ENCODE measurements around the gene NAB2.

NAB2 gene

DNA sequence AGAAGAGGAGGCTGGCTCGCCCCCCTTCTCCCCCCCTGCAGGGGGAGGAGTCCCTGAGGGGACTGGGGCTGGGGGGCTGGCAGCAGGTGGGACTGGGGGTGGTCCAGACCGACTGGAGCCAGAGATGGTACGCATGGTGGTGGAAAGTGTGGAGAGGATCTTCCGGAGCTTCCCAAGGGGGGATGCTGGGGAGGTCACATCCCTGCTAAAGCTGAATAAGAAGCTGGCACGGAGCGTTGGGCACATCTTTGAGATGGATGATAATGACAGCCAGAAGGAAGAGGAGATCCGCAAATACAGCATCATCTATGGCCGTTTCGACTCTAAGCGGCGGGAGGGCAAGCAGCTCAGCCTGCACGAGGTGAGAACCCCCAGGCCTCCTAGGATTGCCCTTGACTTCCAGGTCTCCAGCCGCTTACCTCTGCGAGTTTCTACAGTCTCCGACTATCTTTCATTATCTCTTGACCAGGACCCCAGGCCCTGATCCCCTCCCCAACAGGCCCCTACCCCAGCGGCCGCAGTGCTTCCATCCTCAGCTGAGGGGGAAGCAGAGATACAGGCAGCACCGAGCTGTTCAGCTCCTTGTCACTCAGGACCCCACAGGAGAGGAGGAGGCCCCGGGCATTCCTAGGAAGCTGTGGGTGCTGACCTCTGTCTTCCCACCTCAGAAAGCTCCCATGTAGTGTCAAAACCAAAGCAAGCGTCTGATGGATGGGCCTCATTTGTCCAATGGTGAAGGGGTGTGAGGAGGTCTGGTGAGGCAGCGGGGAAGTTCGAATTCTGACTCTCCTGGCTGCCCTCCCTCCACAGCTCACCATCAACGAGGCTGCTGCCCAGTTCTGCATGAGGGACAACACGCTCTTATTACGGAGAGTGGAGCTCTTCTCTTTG is 3.0 kb downstream of the NAB2 start:
- no peak for TF ChIP-seq POLR2AphosphoS5 (IDR thresholded peaks at IDR 0.05; ENCODE audit: low read depth, low read length)
- no peak for TF ChIP-seq SIN3A (IDR thresholded peaks at IDR 0.05; ENCODE audit: borderline replicate concordance, insufficient read depth, low read length)
- TF ChIP-seq, protein P1, sequence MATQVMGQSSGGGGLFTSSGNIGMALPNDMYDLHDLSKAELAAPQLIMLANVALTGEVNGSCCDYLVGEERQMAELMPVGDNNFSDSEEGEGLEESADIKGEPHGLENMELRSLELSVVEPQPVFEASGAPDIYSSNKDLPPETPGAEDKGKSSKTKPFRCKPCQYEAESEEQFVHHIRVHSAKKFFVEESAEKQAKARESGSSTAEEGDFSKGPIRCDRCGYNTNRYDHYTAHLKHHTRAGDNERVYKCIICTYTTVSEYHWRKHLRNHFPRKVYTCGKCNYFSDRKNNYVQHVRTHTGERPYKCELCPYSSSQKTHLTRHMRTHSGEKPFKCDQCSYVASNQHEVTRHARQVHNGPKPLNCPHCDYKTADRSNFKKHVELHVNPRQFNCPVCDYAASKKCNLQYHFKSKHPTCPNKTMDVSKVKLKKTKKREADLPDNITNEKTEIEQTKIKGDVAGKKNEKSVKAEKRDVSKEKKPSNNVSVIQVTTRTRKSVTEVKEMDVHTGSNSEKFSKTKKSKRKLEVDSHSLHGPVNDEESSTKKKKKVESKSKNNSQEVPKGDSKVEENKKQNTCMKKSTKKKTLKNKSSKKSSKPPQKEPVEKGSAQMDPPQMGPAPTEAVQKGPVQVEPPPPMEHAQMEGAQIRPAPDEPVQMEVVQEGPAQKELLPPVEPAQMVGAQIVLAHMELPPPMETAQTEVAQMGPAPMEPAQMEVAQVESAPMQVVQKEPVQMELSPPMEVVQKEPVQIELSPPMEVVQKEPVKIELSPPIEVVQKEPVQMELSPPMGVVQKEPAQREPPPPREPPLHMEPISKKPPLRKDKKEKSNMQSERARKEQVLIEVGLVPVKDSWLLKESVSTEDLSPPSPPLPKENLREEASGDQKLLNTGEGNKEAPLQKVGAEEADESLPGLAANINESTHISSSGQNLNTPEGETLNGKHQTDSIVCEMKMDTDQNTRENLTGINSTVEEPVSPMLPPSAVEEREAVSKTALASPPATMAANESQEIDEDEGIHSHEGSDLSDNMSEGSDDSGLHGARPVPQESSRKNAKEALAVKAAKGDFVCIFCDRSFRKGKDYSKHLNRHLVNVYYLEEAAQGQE (IDR thresholded peaks at IDR 0.05; ENCODE audit: insufficient read depth in 1 of 2, low read depth in 2 of 2, low read length in 2 of 2): no peak
- TF ChIP-seq FOXP2 (optimal IDR thresholded peaks at IDR 0.05; ENCODE audit: borderline replicate concordance, extremely low read depth, extremely low read length, insufficient read depth): no peak
- TF ChIP-seq TAF1 (IDR thresholded peaks at IDR 0.05; ENCODE audit: borderline replicate concordance, insufficient read depth, low read length): no peak

GRCh38 chr12:57092529-57092862 is 3.6 kb downstream of the NAB2 start:
- TF ChIP-seq SIN3A (IDR thresholded peaks at IDR 0.05; ENCODE audit: borderline replicate concordance, insufficient read depth, low read length) (no peak), TAF1 (IDR thresholded peaks at IDR 0.05; ENCODE audit: borderline replicate concordance, insufficient read depth, low read length) (no peak)

DNA sequence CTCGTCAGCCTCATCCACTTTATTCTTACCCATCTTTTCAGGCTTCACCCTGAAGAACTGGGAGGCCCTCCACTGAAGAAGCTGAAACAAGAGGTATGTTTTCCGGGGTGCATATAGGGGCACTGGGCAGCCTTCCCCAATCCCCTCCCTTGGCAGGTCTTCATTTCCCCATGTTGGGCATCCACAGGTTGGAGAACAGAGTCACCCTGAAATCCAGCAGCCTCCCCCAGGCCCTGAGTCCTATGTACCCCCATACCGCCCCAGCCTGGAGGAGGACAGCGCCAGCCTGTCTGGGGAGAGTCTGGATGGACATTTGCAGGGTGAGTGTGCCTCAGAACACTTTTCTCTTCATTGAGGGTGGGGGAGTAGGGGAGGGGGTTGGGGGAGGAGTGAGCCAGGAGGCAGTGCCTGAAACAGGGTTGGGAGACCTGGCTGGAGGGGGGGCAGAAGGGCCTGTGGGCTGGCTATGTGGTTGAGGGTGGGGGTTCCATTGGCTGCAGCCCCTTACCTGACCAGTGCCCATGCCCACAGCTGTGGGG is 4.0 kb downstream of the NAB2 start:
- TF ChIP-seq POLR2AphosphoS5 (IDR thresholded peaks at IDR 0.05; ENCODE audit: low read depth, low read length) (no peak), FOXP2 (optimal IDR thresholded peaks at IDR 0.05; ENCODE audit: borderline replicate concordance, extremely low read depth, extremely low read length, insufficient read depth) (no peak), SIN3A (IDR thresholded peaks at IDR 0.05; ENCODE audit: borderline replicate concordance, insufficient read depth, low read length) (no peak), TAF1 (IDR thresholded peaks at IDR 0.05; ENCODE audit: borderline replicate concordance, insufficient read depth, low read length) (no peak)
- TF ChIP-seq, protein P1 (IDR thresholded peaks at IDR 0.05; ENCODE audit: insufficient read depth in 1 of 2, low read depth in 2 of 2, low read length in 2 of 2): no peak

DNA sequence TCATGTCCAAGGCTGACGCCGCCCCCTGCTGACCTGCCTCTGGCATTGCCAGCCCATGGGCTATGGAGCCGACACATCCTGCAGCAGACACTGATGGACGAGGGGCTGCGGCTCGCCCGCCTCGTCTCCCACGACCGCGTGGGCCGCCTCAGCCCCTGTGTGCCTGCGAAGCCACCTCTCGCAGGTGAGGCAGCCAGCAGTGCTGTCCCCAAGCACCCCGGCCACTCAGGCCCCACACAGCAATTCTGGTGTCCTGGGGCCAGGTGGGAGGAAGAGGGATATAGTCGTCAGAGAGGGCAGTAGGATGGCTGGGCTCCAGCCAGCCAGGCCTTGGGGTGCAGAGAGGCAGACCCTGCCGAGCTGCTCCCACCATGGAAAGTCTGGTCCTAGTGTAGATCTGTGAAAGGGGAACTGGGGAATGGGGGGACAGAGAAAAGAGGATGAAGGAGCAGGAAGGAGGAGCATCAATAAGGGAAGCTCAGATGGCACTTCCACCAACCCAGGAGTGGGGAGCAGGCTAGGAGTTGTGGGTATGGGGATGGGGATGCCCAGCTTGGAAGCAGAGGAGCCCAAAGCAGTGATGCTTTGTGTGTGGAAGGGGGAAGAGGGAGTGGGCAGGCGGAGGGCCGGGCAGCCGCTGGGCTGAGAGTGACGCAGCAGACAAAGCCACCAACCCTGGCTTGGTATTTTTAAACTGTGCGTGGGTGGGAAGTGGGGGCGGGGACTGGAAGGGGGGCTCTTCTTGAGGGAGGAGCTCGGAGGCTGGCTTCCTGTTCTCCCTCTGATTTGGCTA is 4.7 kb downstream of the NAB2 start:
- no peak for TF ChIP-seq POLR2AphosphoS5 (IDR thresholded peaks at IDR 0.05; ENCODE audit: low read depth, low read length)
- no peak for TF ChIP-seq FOXP2 (optimal IDR thresholded peaks at IDR 0.05; ENCODE audit: borderline replicate concordance, extremely low read depth, extremely low read length, insufficient read depth)
- TF ChIP-seq, protein P1 (IDR thresholded peaks at IDR 0.05; ENCODE audit: insufficient read depth in 1 of 2, low read depth in 2 of 2, low read length in 2 of 2): no peak
- TF ChIP-seq TAF1 (IDR thresholded peaks at IDR 0.05; ENCODE audit: borderline replicate concordance, insufficient read depth, low read length): no peak
- no peak for TF ChIP-seq SIN3A (IDR thresholded peaks at IDR 0.05; ENCODE audit: borderline replicate concordance, insufficient read depth, low read length)
